ENCODE measurements around the gene SLC27A4.

Gene SLC27A4

DNA sequence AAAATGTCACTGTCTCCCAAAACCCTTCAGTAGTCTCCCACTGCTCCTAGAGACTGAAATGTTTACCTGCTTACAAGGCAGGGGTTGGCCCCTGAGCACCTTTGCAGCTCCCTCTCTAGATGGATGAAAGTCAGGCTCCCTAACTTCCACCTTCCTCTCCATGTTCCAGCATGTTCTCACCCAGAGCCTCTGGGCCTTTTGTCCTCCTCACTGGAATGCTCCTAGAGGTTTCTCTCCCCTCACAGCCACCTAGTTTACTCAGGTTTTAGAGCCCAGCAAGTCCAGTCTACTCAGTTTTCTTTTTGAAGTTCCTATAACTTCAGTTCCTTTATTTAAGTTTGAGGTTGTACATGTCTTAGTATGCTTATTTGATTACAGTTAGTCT lies 30.0 kb downstream of the SLC27A4 start:
- no peak for DNase-seq

GRCh38 chr9:128370752-128371629 lies 30.7 kb downstream of the SLC27A4 start, which contains the start of gene URM1:
TSS of gene URM1 (plus strand) at chr9:128371374. CDS start at chr9:128371381, 7 bp downstream.
- DNase-seq: peak; percentile 89 to 92

GRCh38 chr9:128371630-128372117 lies 31.3 kb downstream of the SLC27A4 start:
- DNase-seq: no peak

GRCh38 chr9:128372188-128372641 lies 31.9 kb downstream of the SLC27A4 start:
- DNase-seq: no peak

DNA sequence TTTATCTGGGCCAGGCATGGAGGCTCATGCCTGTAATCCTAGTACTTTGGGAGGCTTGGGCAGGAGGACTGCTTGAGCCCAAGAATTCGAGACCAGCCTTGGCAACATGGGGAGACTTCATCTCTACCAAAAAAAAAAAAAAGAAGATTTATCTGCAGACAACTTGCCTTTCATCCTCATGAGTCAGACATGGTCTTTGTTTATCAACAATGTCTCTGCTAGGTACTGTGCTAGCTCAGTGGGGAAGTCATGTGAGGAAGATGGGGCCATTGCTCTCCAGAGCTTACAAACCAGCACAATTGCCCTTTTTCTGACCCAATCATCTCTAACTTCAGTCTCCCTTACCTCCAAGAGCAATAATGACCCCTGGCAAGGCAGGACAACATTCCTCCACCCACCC lies 32.5 kb downstream of the SLC27A4 start:
- no peak for DNase-seq

- no peak for DNase-seq
Observed at GRCh38 chr9:128374221-128374675, 33.9 kb downstream of the SLC27A4 start.

DNA sequence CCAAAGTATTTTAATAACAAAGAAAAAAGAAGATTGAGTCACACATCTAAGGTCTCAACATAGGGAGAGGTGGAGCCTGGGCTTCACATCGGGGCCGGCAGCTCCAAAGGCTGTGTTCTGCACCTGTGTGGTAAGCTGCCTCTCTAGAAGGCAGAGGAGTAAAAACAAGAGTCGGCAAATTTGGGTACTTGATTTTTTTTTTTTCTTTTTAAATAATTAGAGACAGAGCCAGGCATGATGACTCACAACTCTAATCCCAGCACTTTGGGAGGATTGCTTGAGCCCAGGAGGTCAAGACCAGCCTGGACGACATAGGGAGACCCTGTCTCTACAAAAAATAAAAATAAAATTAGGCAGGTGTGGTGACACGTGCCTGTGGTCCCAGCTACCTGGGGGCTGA lies 35.5 kb downstream of the SLC27A4 start:
- DNase-seq: no peak

DNA sequence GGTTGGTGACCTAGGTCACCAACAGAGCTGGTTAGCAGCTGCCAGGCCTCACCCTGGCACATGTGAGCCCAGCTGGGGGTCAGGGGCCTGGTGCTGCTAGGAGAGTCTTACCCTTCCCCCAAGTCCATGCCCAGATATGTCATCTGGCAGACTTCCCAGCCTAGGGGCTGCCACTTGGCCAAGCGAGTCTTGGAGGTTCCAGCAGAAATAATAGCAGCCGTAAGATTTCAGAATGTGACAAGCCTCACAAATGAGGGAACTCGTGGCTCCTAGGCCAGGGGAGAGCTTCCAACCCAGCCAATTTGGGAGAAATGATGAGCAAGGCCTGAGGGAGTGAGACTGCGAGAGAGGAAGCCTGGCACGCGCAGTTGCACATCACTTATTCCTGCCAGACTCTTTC lies 41.9 kb downstream of the SLC27A4 start:
- no peak for DNase-seq

DNA sequence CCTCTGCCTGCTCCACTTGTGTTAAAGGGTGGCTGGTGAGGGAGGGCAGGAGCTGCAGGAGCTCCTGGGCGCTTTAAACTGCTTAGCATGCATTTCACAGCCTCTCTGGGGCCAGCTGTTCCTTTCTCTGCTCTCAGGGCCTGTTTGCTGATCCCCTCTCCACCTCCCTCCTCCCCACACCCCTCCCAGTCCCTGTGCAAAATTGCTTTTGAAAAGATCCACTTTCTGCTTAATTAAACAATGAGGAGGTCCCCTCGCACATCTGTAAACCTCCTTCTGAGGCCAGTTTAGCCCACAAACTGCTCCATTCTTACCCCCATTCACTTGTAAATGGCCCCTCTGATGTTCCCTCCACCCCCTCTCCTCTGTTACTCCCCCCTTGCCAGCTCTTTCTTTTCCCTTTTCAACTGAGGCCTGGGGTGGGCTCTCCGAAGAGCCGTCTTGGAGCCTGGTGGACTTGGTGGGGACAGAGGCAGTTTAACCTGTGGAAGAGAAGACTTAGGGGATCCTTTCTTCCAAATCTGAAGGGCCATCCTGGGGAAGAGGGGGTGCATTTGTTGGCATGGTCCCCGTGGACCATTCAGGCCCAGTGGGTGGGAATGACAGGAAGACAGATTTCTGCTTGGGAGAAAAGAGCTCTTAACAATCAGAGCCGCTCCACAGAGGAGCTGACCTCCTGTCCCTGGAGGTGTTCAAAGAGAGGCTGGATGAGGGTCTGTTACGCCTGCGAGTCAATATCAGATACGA lies 42.9 kb downstream of the SLC27A4 start:
- peak; percentile 77 to 88 for DNase-seq

DNA sequence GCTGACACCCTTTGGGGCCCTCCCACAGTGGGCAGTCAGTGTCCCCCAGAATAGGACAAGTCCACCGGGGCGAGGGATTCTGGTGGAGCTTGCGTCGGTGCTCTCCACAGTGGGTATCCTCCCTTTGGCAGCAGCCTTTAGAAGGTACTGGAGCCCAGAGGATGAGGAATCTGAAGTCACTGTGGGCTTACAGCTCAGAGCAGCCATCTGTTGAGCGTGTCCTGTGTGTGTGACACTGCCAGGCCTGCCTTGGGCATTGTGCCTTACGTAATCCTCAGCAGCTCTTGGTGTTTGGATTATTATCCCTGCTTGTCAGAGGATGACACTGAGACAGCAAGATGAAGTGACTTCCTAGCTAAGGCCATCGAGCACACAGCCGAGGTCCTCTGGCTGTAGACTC lies 43.5 kb downstream of the SLC27A4 start:
- peak; percentile 77 to 88 for DNase-seq

GRCh38 chr9:128384801-128385495 lies 44.6 kb downstream of the SLC27A4 start:
- no peak for DNase-seq

DNA sequence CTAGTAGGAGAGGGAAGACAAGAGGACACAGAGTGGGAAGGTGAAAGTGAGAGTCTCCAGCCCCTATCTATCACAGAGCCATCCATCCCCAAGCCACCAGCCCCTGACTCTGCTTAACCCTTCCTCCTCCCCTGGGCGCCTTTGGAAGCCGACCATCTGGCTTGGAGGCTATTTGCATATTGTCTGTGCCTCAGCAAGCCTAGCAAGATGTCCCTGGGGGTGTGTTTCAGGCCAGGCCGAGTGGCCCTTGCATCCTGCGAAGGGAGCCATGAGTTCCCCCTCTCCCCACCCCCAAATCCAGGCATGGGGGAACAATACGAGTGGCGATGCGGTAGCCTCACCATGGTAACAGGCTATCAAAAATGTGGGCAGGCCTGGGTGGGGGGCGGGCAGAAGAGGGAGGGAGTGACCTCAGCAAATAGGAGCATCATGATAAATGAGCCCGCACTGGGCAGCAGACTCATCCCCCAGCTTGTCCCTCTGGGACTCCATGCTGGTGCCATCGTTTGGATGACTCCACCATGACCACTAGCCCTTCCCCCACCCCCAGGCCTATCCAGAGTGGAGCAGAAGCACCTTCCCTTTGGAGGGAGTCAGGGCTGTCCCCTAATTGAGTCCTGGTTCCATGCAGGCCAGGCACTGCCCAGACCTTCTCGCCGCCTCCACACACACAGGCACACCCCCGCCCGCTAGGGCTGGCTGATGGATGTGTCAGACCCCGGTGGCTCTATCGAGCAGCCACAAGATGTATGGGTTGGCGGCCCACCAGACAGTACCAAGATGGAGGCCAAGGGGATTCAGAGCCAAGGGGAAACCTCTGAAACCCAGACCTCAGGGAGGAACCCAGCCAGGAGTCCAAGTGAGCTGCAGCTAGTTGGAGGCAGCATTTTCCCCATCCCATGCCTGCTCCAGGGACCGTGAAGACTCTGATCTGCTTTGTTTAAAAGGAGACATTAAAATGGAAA lies 45.5 kb downstream of the SLC27A4 start:
- DNase-seq: peak; percentile 71 to 78

GRCh38 chr9:128388150-128388549 lies 47.8 kb downstream of the SLC27A4 start:
- DNase-seq: no peak

- DNase-seq: peak; percentile 85 to 91
Observed at GRCh38 chr9:128389395-128390149, 49.2 kb downstream of the SLC27A4 start.

- no peak for DNase-seq
Observed at GRCh38 chr9:128390150-128390812, 50.0 kb downstream of the SLC27A4 start.

DNA sequence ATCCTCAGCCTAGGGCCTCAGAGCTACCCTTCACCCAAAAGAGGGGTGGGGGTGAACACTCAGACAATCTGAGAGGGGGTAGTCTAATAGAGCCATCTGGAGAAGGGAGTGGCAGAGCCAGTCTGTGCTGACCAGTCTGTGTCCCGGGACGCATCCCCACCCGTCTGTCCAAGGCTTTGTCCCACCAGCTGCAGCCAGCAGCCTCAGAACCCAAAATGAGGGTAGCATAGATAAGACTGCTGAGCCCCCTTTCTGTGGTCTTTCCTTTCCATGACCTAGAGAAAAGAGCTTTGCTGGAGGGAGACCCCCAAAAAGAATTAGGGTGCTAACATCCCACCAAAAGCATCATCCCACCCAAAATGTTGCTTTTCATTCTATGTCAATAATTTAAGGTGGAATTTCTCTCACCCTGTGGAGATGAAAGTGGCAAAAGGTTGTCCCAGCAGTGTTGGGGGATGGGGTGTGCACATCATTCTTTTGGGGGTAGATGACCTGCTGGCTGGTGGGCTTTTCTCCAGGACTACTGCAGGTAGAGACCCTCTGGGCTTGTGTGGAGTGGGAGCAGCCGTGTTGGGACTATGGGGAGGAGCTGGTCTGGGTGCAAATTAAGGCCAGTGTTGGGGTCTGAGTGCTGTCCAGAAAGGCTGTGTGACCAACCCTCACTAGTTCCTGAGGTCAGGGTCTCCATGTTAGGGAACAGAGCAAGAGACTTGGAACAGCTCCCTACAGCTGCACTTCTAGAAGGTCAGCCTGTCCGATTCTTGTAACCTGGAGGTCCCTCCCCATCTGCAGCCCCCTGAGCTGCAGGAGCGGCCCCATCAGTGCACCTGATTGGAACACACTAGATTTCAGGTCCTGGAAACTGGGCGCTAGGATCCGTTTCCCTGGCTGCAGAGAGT lies 50.7 kb downstream of the SLC27A4 start:
- DNase-seq: no peak

DNA sequence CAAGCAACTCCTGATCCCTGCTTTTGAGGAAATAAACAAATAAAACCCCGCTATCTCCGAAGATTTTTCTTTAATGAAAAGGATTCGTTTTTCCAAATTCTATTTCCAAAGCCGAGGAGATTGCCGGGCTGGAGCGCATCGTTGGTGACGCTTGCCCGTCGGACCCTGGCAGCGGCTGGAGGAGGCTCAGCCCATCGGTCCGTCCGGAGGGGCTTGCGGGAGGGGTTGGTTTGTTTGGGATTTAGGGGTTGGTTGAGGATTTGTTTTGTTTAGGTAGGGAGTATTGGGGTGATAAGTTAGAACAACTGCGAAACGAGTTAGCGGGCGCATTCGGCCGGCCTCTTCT lies 51.6 kb downstream of the SLC27A4 start:
- DNase-seq: no peak

DNA sequence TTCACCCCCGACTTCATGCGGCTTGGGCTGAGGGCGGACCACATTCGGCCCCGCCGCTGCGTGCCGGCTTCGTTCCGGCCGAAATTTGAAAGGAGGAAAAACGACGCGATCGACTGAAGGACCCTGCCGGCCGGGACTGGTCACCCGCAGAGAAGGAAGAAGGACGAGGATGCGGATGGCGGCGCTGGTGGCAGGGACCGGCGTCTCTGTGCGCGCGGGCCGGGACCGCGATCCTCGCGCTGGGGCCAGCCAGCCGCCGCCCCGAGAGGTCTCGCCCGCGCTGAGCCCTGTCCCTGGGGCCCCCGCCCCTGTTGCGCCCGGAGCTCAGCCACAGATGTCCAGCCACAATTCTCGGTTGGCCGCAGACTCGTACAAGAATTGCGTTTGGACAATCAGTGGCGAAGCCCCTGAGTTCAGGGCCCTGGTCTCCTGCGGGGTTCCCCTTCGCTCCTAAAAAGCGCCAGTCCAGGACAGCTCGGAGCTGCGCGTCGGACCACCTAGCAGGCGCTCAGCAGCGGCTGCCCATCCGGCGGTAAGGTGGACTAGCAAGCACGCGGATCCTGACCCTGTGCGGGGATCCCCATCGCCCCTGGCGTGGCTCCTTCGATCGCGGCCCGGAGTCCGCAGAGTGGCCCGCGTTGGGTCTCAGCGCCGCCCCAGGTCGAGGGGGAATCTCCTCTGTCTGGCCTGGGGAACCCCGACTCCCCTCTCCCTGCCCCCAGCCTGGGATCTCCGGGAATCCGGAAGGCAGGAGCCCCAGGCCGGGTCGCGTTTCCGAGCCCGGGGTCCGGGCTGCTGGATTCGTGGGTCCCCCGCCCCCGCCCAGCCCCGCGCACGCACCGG lies 52.2 kb downstream of the SLC27A4 start:
- DNase-seq: no peak
